C4-2B (cell line): ENCODE results near the gene DNAH17.

ENCODE experiments used
- H3K27ac ChIP-seq: fragments of 450-650 bp; 2 replicates; pipeline ENCODE4 v1.5.1; 2017
- CTCF ChIP-seq: fragments of 450-650 bp; conservative IDR thresholded peaks from 2 replicates; pipeline ENCODE4 v1.5.1; 2017; ENCODE audit warnings: mild to moderate bottlenecking
- ZFX ChIP-seq: fragments of 450-650 bp; IDR thresholded peaks from 2 replicates; pipeline ENCODE4 v1.6.1; 2017

DNAH17 gene

GRCh38 chr17:78394209-78394608 is 183.0 kb downstream of the DNAH17 start:
- no peak overlapping the region for H3K27ac ChIP-seq
- TF ChIP-seq ZFX (no peak), CTCF (no peak)

- no peak for TF ChIP-seq ZFX
- no peak for TF ChIP-seq CTCF
- H3K27ac ChIP-seq: no peak overlapping the region
These were observed 183.6 kb downstream of the DNAH17 start for GRCh38 chr17:78393575-78393974.

GRCh38 chr17:78392295-78392694 is 184.9 kb downstream of the DNAH17 start:
- H3K27ac ChIP-seq: no peak overlapping the region

GRCh38 chr17:78391843-78392242 is 185.4 kb downstream of the DNAH17 start:
- H3K27ac ChIP-seq: no peak overlapping the region
- TF ChIP-seq CTCF (no peak), ZFX (no peak)

More at GRCh38 chr17:78392295-78392694, 184.9 kb downstream of the DNAH17 start:
- TF ChIP-seq ZFX (no peak), CTCF (no peak)

GRCh38 chr17:78391051-78391431 is 186.2 kb downstream of the DNAH17 start:
- H3K27ac ChIP-seq: no peak overlapping the region
- no peak for TF ChIP-seq ZFX
- no peak for TF ChIP-seq CTCF

GRCh38 chr17:78390241-78391050 is 186.8 kb downstream of the DNAH17 start:
- no peak overlapping the region for H3K27ac ChIP-seq
- TF ChIP-seq CTCF: no peak
- no peak for TF ChIP-seq ZFX

GRCh38 chr17:78387977-78388941 is 188.9 kb downstream of the DNAH17 start:
- TF ChIP-seq ZFX: no peak
- no peak for TF ChIP-seq CTCF
- H3K27ac ChIP-seq: no peak overlapping the region
